ENCODE results near the gene MLLT11. TPM values are rescaled to one million over a fixed set of nuclear protein-coding genes. Genes with fewer than 3 reads are reported as not detected.

MLLT11 gene
- total and polyA plus RNA-seq, 12 donors, result 1.6 to 31.9 (median 4.3) TPM

DNA sequence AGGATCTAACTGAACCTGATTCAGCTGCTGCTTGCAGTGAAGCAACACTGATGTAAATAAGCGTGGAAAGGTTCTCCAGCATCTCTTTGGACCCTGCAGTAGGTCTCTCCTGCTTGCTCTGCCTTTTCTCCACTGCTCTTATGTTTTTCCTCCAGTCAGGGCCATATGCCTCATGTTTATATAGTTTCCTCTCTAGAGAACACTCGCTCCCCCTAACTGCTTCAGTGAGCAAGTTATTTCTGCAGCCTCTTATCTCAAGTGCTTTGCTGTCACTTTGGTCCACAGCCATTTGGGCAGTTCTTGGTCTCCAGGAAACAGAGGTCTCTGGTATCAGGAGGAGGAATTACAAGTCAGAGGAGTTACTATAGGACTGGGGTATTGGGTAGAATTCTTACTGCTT, 46.7 kb upstream of the MLLT11 start:
- Histone ChIP-seq H3K4me1 (replicated peaks in 1 of 2) (peaks cover 4 to 40% of the 10 kb centered on the region in 2 donors), H3K4me3 (no peak overlapping the region), H3K9me3 (replicated peaks in 1 of 3) (no peaks in the 10 kb centered on the region), H3K27me3 (no peaks in the 10 kb centered on the region), H3K36me3 (replicated peaks in 1 of 2) (peaks cover 0 to 9% of the 10 kb centered on the region in 2 donors), H3K27ac (peak overlapping the region in 3 of 5 donors; percentile 30 to 74 (median 63))
- 42 to 44% (median 43%) methylated on average over 2 of the region's 2 CpGs for WGBS, 4 donors
- intact Hi-C loops (cut with DNase I), result no loop called here
- peak in 4 of 7 donors; percentile 46 to 62 (median 57) for DNase-seq
- no peak for TF ChIP-seq POLR2A (IDR thresholded peaks at IDR 0.05)
- TF ChIP-seq, protein P1, sequence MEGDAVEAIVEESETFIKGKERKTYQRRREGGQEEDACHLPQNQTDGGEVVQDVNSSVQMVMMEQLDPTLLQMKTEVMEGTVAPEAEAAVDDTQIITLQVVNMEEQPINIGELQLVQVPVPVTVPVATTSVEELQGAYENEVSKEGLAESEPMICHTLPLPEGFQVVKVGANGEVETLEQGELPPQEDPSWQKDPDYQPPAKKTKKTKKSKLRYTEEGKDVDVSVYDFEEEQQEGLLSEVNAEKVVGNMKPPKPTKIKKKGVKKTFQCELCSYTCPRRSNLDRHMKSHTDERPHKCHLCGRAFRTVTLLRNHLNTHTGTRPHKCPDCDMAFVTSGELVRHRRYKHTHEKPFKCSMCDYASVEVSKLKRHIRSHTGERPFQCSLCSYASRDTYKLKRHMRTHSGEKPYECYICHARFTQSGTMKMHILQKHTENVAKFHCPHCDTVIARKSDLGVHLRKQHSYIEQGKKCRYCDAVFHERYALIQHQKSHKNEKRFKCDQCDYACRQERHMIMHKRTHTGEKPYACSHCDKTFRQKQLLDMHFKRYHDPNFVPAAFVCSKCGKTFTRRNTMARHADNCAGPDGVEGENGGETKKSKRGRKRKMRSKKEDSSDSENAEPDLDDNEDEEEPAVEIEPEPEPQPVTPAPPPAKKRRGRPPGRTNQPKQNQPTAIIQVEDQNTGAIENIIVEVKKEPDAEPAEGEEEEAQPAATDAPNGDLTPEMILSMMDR (IDR thresholded peaks at IDR 0.05), result no peak

- H3K27ac ChIP-seq, result peak overlapping the region in 1 of 5 donors; percentile 41
- TF ChIP-seq POLR2A (IDR thresholded peaks at IDR 0.05), result no peak
- TF ChIP-seq, protein P1 (IDR thresholded peaks at IDR 0.05), result peak; percentile 61 to 85 (median 74)
Observed at GRCh38 chr1:151024540-151025146, 35.6 kb upstream of the MLLT11 start.

GRCh38 chr1:151026460-151026859, 33.7 kb upstream of the MLLT11 start:
- peaks cover 0 to 5% of the 10 kb centered on the region in 2 donors for H3K4me1 ChIP-seq (replicated peaks in 1 of 2)
- no peak for DNase-seq
- H3K4me3 ChIP-seq, result no peak overlapping the region
- intact Hi-C loops (cut with DNase I), result loop anchor here in 1 of 2 donors (10.0 kb wide), 1 partner anchor 128 kb away; the partner anchor contains the start of gene TNFAIP8L2
- no peaks in the 10 kb centered on the region for H3K9me3 ChIP-seq (replicated peaks in 1 of 3)
- no peaks in the 10 kb centered on the region for H3K27me3 ChIP-seq
- H3K36me3 ChIP-seq (replicated peaks in 1 of 2), result peaks cover 0 to 49% of the 10 kb centered on the region in 2 donors
- no peak overlapping the region for H3K27ac ChIP-seq
- TF ChIP-seq, protein P1 (IDR thresholded peaks at IDR 0.05), result no peak

More at GRCh38 chr1:151024540-151025146, 35.6 kb upstream of the MLLT11 start:
- 15 to 23% (median 18%) methylated on average over 5 to 6 of the region's 6 CpGs for WGBS, 4 donors
- intact Hi-C loops (cut with DNase I), result loop anchor here in 1 of 2 donors (10.0 kb wide), 1 partner anchor 130 kb away; the partner anchor contains the start of gene TNFAIP8L2
- Histone ChIP-seq H3K9me3 (replicated peaks in 1 of 3) (no peaks in the 10 kb centered on the region), H3K4me1 (replicated peaks in 1 of 2) (peaks cover 0 to 5% of the 10 kb centered on the region in 2 donors), H3K4me3 (no peak overlapping the region), H3K27me3 (no peaks in the 10 kb centered on the region), H3K36me3 (replicated peaks in 1 of 2) (peaks cover 0 to 33% of the 10 kb centered on the region in 2 donors)
- peak; percentile 79 to 93 (median 88) for DNase-seq

GRCh38 chr1:151032164-151032563, 28.0 kb upstream of the MLLT11 start:
- intact Hi-C loops (cut with DNase I), result no loop called here
- WGBS, 4 donors, result 95 to 96% (median 96%) methylated on average over 8 of the region's 8 CpGs

More at GRCh38 chr1:151032164-151032563, 28.0 kb upstream of the MLLT11 start:
- no peaks in the 10 kb centered on the region for H3K27me3 ChIP-seq
- H3K27ac ChIP-seq, result no peak overlapping the region
- no peak overlapping the region for H3K4me3 ChIP-seq
- no peaks in the 10 kb centered on the region for H3K4me1 ChIP-seq (replicated peaks in 1 of 2)
- no peak for TF ChIP-seq POLR2A (IDR thresholded peaks at IDR 0.05)
- TF ChIP-seq, protein P1 (IDR thresholded peaks at IDR 0.05), result no peak
- H3K36me3 ChIP-seq (replicated peaks in 1 of 2), result peaks cover 0 to 49% of the 10 kb centered on the region in 2 donors
- no peaks in the 10 kb centered on the region for H3K9me3 ChIP-seq (replicated peaks in 1 of 3)
- no peak for DNase-seq

All from adrenal gland (tissue), 12 donors.